Hepatic stellate cell (primary cell): Measurements from ENCODE around the gene CYP2W1.
"Not testable (repeated sequence)": the region's sequence is repeated elsewhere in the genome, so short reads cannot be mapped to it uniquely, and the experiment has no call there.

ENCODE experiments used
- DNase-seq: peaks from one replicate; pipeline ENCODE4 v3.0.0; 2011; ENCODE audit warnings: low spot score

Gene CYP2W1

DNA sequence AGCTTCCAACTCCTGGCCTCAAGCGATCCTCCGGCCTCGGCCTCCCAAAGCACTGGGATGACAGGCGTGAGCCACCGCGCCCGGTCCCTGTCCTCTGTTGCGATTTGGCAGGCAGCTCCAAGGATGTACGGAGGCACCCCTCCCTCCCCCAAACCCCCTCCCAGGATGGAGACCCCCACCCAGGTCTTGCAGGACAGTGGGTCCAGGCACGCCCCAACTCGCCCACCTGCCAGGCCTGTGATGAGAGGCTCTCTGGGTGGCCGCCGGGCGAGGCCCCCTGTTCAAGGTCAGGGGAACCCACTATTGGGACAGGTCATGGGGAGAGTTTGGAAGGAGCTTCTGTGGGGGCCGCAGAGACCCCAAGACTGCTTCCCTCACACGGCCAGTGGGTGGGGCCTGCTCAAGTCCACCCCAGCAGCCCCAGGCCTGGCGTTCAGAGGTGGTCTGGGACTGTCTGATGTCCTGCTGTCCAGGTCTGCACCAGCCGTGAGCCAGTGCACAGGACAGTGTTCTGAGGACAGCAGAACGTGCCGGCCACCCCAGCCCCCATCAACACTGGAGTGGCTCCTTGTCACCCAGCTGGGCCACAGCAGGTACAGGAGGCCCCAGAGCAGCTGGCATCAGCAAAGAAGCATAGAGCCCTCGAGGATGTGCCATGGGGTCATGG is 31.0 kb upstream of the CYP2W1 start:
- no peak for DNase-seq

DNA sequence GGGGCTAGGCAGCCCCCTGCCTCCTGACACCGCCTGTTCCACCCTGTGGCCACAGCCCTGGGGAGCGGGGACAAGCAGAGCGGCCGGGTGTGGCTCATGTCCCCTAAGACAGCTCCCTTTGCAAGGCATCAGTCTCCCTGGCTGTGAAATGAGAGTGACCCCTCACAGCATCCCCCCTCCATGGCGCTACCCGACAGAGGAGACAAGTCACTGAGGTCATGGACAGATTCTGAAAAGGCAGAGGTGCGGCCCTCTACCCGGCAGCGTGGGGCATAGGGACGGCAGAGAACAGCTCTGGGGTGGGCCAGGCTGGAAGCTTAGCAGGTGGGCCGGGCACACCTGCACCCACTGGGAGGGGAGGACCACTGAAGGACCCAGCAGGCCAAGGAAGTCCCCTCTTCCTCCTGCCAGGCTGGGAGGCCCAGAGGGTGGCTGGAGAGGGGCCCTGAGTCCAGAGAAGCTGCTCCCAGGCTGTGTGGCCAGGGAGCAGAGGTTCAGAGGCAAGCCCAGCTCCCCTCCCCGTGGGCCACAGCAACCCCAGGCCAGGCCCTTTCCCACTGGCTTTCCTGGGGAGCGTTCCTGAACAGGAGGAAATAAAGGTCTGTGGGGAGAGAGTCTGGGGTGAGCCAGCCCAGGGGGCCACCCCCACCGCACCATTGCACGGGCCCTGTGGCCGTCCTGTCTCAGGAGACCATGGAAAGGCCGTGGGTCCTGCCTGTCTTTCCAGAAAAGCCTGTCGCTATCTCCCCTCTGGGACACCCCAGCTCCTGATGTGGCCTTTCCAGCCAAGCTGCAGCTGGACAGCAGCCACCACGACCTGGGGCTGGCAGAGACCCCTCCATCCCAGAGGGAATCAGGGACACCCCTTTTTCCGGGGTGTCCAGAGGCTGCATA is 30.2 kb upstream of the CYP2W1 start:
- no peak for DNase-seq

DNA sequence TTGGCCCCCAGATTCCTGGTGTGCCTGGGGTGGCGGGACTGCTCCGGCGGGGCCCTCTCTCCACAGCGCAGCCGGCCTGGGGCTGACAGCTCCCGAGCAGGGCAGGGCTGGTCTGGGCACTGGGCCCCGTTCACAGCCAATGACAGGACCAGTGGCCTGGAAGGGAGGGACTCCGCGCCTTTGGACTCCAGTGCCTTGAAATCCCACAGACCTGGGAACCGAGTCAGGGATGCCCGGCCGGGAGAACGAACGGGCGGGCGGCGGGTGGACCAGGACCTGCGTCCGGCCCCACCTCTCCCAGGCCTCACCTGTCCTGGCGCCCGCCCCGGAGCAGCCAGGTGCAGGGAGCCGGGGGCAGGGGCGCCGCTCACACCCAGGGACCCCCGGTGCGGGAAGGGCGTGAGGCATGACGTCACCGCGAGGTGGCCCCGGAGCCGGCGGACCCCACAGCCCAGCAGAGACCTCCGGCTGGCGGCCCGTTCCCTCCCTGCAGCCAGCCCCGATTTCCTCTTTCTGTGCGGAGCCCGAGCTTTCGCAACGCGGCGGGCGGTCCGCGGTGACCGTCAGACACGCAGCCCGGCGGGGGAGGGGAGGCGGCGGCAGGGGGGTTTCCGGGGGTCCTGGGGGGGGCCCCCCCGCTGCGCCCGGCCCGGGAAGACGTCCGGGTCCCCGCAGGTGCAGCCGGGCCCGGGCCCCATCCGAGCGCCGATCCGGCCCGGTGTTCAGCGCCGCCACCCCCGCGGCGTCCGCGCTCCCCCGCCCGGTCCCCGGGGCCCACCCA is 29.2 kb upstream of the CYP2W1 start:
- DNase-seq, result peak; percentile 81

DNA sequence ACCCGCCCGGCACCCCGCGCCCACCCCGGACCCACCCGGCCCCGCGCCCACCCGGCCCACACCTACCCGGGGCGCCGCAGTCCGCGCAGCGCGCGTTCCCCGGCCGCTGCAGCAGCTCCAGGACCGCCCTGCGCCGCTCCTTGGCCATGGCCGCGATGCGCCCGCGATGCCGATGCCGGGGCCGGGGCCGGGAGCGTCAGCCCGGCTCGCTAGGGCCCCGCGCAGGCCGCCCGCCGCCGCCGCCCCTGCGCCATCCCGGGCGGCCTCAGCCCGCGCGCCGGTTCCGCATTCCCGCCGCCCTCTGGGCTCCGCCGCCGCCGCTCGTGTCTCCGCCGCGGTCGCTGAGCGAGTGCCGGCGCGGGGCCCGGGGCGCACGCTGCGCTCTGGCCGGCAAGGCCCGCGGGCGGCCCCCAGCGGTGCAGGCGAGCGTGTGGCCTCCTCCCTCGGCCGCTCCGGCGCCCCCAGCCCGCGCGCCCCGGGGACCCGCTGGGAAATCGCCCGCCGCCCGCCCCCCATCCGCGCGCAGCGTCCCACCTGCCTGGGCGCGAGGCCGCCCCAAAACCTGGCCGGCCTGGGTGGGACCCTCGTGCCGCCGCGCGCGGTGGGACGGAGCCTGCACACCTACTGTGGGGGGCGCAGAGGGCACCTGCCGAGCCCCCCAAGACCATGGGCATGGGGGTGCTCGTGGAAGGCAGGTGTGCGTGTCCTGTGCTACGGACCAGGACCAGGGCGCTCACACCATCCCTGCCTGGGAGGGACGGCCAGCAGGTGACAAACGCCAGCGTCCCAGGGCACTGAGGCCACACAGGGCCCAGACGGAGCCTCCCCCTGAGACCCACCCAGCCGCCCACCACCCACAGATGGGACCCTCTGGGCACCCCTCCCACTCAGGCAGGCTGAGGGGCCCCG is 28.4 kb upstream of the CYP2W1 start, which contains the start of gene ADAP1:
ADAP1 (minus strand) TSS at position 351 of the 909 bp plus-strand sequence; CDS start at position 148, 203 bp downstream.
- peak; percentile 55 for DNase-seq

DNA sequence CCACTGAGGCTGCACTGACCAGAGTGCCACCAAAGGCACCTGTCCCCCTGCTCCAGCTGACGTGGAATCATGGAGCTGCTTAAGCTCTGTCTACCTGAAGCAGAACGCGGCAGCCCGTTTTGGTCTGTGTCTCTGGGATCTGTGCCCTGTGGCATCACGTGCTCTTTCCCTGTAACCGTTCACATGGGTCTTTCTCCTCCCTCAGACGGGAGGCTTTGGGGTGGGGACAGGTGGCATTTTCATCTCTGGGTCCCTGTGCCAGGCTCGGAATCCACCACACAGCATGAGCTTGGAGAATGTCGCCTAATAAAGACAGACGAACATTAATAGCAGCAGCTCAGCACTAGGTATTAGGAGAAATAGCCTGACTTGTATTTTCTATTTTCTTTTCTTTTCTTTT is 26.9 kb upstream of the CYP2W1 start:
- DNase-seq, result no peak

DNA sequence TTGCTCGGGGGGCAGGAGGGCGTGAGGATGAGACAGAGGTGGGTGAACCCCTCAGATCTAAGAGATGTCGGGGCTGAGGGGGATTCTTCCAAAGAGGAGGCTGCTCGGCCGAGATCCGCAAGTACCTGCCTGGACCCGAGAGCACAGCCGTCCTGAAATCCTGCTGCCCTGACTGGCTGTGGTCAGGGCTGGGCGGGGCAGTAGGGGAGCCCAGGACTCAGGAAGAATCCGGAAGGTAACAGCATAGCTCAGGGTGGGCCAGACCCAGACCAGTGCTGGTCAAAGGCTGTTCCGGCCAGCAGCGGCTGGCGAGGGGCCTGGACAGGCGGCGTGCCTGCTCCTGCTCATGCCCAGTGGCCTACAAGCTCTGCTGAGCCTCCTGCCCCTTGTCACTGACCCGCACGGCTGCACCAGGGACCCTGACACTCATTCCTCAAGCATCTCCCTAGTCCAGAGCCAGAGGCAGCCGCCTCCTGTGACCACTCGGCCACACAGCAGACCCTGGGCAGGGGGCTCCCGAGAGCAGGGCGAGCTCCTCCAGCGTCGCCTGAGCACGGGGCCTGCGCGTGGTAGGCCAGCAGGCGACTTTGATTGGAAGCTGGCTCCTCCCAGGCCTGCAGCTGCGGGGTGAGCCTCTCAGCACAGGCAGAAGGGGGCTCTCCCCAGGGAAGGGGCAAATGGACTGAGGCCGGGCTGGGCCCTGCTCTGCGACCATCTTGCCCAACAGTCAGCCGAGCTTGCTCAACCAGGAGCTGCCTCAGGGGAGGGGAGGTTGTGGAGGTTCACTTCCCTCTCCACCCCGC is 25.4 kb upstream of the CYP2W1 start:
- DNase-seq, result no peak

DNA sequence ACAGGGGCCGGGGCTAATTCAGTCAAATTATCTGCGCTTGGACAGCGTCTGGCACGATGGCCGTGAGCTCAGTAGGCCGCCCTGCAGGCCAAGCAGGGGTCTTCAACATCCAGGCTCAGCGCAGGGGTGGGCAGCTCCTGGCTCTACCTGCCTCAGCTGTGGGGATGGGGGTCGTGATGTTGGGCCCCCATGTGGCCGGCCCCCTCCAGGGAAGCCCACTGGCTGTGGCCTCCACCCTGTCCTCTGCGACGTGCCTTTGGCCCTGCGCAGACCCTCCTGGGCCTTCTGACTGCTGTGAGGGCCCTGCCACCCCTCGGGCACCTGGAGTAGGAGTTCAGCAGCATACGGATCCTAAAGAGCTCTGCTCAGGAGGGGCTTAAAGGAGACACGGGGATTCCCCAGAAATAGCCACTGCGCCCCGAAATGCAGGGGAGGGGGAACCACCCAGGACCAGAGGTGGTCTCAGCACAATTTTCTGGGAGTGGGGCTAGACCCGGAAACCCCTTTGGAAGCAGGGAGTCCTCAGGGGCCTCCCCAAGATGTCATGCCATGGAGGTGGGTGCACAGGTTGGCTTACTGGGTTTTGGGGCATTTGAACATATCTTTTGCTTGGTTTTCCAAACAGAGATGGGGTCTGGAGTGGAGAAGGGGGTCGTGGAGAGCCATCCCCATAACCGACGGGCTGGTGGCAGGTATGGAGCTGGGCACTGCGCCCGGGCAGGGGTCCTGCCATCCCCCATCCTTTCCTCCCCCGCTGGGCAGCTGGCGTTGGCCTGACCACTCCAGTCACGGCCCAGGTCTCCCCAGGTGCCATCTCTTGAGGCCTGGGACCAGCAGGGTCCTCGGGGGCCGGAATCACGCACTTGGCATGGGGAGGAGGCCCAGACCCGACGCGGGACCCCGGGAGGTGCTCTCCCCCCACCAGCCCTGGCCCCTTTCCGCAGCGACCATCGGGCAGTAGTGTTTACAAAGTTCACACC is 24.5 kb upstream of the CYP2W1 start:
- no peak for DNase-seq

DNA sequence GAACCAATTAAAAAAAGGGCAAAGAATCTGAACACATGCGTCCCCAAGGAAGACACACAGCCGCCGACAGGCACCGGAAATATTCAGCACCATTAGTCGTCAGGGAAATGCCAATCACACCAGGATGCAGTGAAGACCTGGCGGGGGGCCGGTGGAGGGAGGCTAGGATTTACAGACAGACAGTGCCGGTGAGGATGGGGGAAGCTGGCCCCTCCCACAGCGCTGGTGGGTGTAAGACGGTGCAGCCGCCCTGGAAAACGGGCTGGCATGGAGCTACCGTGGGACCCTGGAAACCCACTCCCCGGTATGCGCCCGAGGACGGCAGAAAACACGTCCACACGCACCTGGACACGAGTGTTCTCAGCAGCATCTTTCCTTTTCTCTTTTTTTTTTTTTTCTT is 23.7 kb upstream of the CYP2W1 start:
- no peak for DNase-seq

DNA sequence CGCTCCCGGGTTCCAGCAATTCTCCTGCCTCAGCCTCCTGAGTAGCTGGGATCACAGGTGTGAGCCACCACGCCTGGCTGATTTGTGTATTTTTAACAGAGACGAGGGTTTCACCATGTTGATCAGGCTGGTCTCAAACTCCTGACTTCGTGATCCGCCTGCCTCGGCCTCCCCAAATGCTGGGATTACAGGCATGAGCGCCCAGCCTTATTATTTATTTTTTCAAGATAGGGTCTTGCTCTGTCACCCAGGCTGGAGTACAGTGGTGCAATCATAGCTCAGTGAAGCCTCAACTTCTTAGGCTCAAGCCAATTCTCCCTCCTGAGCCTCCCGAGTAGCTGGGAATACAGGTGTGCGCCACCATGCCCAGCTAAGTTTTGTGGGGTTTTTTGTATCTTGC is 23.2 kb upstream of the CYP2W1 start:
- DNase-seq, result not testable (repeated sequence)

DNA sequence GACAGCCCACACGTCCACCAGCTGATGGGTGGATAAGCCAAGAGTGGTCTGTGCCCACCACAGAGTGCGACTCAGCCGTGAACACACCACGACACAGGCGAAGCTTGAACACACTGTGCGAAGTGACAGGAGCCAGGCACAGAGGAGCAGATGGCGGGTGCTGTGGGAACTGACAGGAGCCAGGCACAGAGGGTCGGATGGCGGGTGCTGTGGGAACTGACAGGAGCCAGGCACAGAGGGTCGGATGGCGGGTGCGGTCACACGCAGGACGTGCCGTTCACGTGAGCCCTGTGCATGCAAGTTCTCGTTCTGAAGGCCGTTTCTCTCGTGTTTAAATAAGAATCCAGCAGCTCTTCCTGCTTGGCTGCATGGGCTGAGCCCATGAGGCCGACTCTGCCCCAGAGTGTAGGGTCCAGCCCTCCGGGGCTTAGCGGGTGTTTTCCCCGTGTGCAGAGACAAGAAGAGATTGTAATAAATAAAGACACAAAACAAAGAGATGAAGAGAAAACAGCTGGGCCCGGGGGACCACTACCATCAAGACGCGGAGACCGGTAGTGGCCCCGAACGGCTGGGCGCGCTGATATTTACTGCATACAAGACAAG is 22.6 kb upstream of the CYP2W1 start:
- no peak for DNase-seq

DNA sequence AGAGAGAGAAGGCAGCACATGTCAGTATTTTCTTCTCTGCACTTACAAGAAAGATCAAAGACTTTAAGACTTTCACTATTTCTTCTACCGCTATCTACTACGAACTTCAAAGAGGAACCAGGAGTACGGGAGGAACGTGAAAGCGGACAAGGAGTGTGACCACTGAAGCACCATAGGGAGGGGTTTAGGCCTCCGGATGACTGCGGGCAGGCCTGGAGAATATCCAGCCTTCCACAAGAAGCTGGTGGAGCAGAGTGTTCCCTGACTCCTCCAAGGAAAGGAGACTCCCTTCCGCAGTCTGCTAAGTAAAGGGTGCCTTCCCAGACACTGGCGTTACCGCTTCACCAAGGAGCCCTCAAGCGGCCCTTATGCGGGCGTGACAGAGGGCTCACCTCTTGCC is 22.0 kb upstream of the CYP2W1 start:
- DNase-seq, result not testable (repeated sequence)

DNA sequence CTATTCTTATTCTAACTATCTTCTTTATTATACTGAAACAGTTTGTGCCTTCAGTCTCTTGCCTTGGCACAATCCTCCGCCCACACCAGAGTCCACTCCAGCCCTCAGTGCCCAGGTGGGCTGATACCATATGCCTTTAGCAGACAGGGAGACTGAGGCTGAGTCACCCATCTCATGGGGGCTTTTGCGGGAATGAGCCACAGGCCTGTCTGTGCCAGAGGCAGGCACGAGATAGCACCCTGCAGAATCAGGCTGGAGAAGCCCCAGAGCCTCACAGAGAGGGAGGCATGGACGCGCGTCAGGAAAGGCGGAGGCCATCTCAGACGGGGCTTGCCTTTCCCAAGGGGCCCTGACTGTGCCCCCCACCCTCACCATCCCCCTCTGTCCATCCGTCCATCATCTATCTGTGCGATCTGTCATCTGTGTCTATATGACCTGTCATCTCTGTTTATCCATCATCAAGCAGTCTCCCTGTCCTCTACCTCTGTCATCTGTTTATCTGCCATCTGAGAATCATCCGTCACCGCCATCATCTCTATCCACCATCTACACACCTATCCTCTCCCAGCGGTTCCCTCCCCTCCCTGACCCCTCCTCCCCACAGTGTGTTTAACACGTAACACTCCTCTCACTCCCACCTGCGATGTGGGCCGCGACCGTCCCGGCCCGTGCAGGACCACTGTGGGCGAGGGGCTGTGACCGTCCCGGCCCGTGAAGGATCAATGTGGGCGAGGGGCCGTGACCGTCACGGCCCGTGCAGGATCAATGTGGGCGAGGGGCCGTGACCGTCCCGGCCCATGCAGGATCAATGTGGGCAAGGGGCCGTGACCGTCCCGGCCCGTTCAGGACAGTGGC is 21.2 kb upstream of the CYP2W1 start:
- DNase-seq, result no peak

DNA sequence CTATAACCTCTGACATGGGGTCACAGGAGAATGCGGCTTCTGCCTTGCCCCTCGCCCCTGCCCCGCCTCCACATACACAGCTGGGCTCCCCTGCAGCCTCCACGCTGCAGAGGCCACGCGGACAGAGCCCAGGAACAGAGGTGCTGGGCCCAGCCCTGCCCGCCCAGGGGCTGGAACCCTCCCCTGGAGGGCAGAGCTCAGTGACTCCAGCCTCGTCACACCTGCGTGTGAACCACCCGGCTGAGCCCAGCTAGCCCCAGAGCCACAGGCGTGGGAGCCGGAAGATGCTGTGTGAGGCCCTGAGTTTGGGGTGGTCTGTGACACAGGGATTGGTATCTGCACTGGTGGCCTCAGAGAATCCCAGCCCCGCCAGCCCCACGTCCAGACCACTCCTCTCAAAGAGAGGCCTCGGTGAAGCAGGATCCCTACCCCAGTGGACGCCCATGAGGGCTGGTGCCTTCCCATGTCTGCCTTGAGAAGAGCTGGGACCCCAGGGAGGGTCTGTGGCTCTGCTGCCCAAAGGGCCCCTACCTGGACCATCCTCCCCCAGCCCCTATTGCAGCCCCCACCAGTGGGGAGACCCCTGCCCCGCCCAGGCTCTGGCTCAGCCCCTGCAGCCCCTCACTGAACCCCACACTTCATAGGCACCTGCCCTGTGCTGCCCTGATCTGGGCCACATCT is 20.4 kb upstream of the CYP2W1 start:
- no peak for DNase-seq

DNA sequence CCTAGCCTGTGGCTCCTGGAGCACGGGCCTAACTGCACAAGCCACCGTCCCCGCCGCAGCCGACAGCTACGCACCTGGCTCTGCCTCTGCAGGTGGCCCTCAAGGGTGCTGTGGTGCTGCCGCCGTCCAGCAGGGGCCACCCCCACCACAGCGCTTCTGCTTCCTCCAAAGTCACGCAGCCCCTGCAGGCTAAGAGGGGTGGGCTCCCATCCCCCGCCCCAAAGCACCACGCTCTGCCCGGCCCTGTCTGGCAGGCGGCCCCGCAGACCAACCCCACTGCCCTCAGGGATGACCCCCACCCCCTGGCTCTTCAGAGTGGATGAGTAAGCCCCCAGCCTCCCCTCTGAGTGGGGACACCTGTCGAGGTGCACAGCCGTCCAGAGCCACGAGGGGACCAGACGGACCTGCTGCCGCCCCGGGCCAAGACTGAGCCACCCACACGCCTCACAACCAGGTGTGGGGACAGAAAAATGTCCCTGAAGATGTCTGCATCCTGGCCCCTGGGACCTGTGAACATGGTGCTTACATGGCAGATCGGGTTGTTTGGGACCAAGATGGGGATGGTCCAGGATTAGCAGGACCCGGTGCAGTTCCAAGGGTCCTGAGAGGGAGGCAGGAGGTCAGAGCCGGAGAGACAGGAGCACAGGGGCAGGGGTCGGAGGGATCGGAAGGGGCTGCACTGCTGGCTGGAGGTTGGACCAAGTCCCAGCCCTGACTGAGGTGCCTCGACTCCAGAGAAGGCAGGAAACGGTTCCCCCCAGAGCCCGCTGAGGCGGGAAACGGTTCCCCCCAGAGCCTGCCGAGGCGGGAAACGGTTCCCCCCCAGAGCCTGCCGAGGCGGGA is 19.5 kb upstream of the CYP2W1 start:
- no peak for DNase-seq

DNA sequence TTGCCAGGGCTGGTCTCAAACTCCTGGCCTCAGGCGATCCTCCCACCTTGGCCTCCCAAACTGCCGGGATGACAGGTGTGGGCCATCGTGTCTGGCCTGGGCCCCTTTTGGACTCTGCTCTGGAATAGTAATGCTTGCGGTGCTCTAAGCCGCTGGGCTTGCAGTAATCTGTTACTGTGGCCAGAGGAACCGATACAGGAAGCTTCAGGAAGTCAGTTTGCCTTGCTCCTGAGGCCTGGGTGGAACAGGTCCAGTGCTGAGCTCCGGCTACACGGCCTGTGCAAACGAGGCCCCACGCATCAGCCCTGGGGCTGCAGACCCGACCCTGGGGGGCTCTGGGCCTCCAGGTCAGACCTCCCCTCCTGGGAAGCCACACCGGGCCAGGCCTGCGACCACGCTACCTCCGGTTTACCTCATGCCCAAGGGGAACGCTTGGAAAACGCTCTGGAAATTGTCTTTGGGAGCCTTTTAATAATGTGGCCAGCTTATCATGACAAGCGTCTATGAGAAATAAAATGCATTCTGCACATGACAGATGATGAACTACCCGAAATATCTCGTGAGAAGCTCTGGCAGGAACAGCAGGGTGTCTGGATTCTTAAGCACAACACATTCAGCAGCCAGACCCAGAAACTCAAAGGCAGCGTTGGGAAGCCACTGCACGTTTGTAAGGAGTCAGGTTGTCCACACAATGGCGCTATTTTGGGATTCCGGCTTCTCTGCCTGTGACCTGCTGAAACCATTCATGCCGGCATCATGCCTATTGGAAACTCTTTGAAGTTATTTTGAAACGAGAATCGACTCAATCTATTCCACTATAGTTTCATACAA is 18.4 kb upstream of the CYP2W1 start:
- peak; percentile 87 for DNase-seq
